Calu3 (cell line): ENCODE measurements around the gene CADM3. TPM values are rescaled to one million over a fixed set of nuclear protein-coding genes. Genes with fewer than 3 reads are reported as not detected.

ENCODE experiments used
- BruUV-seq: library from RNA; stranded (reverse); fragments of 400-500 nt; replicated peaks from 2 replicates; lab custom pipeline; 2021; lab: Mats Ljungman, UMichigan
- CTCF ChIA-PET: fragments of 300-600 bp; sonication (Branson Sonifier 250); formaldehyde crosslinking; loops from one replicate; lab custom pipeline; 2022; ENCODE audit warnings: antibody characterized with exemption; lab: Charles Lee
- DNase-seq: peaks from one replicate; pipeline ENCODE4 v3.0.0; 2022
- H3K27ac Mint-ChIP-seq: one replicate; pipeline ENCODE4 v1.8.0; 2022; ENCODE audit warnings: mixed read lengths; ENCODE audit not compliant: unreplicated experiment
- H3K27me3 Mint-ChIP-seq: one replicate; pipeline ENCODE4 v1.8.0; 2022; ENCODE audit warnings: mixed read lengths; ENCODE audit not compliant: unreplicated experiment
- H3K36me3 Mint-ChIP-seq: one replicate; pipeline ENCODE4 v1.8.0; 2022; ENCODE audit warnings: mild to moderate bottlenecking, moderate library complexity, mixed read lengths; ENCODE audit not compliant: insufficient read depth, unreplicated experiment
- H3K4me1 Mint-ChIP-seq: one replicate; pipeline ENCODE4 v1.8.0; 2022; ENCODE audit warnings: mild to moderate bottlenecking, low read depth, mixed read lengths; ENCODE audit not compliant: unreplicated experiment
- H3K4me3 Mint-ChIP-seq: one replicate; pipeline ENCODE4 v1.8.0; 2022; ENCODE audit warnings: mild to moderate bottlenecking, low read depth, moderate library complexity, mixed read lengths; ENCODE audit not compliant: unreplicated experiment
- H3K9me3 Mint-ChIP-seq: one replicate; pipeline ENCODE4 v1.8.0; 2022; ENCODE audit warnings: low read depth, mixed read lengths; ENCODE audit not compliant: unreplicated experiment
- CTCF ChIP-seq: fragments of 200-600 bp; IDR thresholded peaks from one replicate; pipeline ENCODE4 v1.8.0; 2022; ENCODE audit warnings: antibody characterized with exemption; ENCODE audit not compliant: unreplicated experiment
- intact Hi-C: fragments of 100-400 bp; cut with micrococcal nuclease; formaldehyde crosslinking; loops from one replicate; pipeline ENCODE4 v1.10.0; 2022; ENCODE audit not compliant: unreplicated experiment
- total RNA-seq: library from RNA; stranded (reverse); gene quantifications from 2 replicates; pipeline ENCODE4 v1.2.3, GENCODE V29; 2022

Gene CADM3
- total RNA-seq, 1 experiment from 2014 or later, result not detected

DNA sequence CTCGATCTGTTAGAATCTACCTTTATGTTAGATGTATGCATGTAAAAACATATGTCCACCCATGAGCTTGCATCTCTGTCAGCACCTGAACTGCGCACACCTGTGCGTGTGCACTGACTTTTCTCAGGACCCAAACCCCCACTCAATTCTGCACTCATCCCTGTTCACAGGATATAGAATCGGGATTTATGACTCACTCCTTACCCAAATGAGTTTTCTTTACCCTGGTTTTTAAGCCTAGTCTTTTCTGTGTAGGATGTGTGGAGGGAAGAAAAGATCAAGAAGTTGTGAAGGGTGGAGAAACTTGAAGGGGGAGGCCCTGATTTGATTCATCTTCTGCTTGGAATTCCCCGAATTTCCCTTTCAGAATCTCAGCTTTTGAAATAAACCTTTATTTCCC lies 35.7 kb downstream of the CADM3 start:
- H3K9me3 Mint-ChIP-seq, result no peaks in the 10 kb centered on the region
- no TSS peak for BruUV-seq
- H3K36me3 Mint-ChIP-seq, result no peaks in the 10 kb centered on the region
- no peak for TF ChIP-seq CTCF
- intact Hi-C loops, result no loop called here
- no peak for DNase-seq
- CTCF ChIA-PET, result no interaction called here
- H3K4me3 Mint-ChIP-seq, result no peak overlapping the region
- peaks cover 7% of the 10 kb centered on the region for H3K4me1 Mint-ChIP-seq
- H3K27ac Mint-ChIP-seq, result no peak overlapping the region
- H3K27me3 Mint-ChIP-seq, result peaks cover 99% of the 10 kb centered on the region

GRCh38 chr1:159207774-159208173 lies 36.4 kb downstream of the CADM3 start:
- no peak for DNase-seq
- peaks cover 8% of the 10 kb centered on the region for H3K4me1 Mint-ChIP-seq
- TF ChIP-seq CTCF, result no peak
- CTCF ChIA-PET, result interaction anchor here (0.6 to 1.2 kb wide), 2 partner anchors 12 to 76 kb away, joined by 3 to 9 read pairs; no protein-coding TSS in a partner anchor
- H3K27me3 Mint-ChIP-seq, result peaks cover 99% of the 10 kb centered on the region
- BruUV-seq, result no TSS peak
- no peaks in the 10 kb centered on the region for H3K9me3 Mint-ChIP-seq
- no peaks in the 10 kb centered on the region for H3K36me3 Mint-ChIP-seq
- H3K27ac Mint-ChIP-seq, result no peak overlapping the region
- intact Hi-C loops, result no loop called here
- H3K4me3 Mint-ChIP-seq, result no peak overlapping the region

DNA sequence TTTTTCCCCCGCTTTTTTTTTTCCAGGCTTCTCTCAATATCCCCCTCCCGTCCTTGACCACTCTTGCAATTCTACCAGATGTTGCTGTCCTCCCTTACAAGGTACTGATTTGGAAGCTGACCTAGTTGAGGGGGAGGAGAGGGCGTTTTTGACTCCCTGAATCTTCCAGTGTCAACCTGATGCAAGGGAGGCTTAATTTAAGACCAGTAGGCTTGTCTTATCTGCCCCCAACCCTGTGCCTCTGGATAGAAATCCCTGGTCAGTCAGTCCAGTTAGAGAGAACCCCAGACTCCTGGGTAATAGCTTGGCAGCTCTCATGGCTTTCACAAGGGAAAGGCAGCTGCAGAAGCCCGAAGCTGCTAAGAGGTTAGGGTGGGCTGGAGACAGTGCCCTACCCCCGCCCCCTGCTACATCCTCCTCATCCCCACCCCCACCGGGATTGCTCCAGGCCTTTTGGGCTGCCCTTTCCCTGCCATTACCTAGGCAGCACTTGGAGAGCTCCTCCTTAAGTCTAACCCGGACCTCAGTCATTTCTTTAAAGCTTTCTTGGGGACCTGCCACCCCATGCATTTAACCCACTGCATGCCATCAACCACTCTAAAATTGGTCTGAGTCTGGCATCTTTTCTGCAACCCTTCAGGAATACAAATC lies 36.9 kb downstream of the CADM3 start:
- CTCF ChIA-PET, result interaction anchor here (0.5 to 1.2 kb wide), 4 partner anchors 12 to 76 kb away, joined by 3 to 9 read pairs (median 3); no protein-coding TSS in a partner anchor
- peaks cover 8% of the 10 kb centered on the region for H3K4me1 Mint-ChIP-seq
- no peak overlapping the region for H3K27ac Mint-ChIP-seq
- no TSS peak for BruUV-seq
- DNase-seq, result no peak
- H3K9me3 Mint-ChIP-seq, result no peaks in the 10 kb centered on the region
- peaks cover 99% of the 10 kb centered on the region for H3K27me3 Mint-ChIP-seq
- intact Hi-C loops, result no loop called here
- no peaks in the 10 kb centered on the region for H3K36me3 Mint-ChIP-seq
- no peak overlapping the region for H3K4me3 Mint-ChIP-seq
- TF ChIP-seq CTCF, result no peak

- Mint-ChIP-seq H3K27me3 (peaks cover 99% of the 10 kb centered on the region), H3K27ac (no peak overlapping the region), H3K36me3 (no peaks in the 10 kb centered on the region), H3K4me3 (no peak overlapping the region), H3K9me3 (no peaks in the 10 kb centered on the region), H3K4me1 (peaks cover 8% of the 10 kb centered on the region)
- CTCF ChIA-PET, result interaction anchor here (0.5 to 1.2 kb wide), 3 partner anchors 13 to 61 kb away, joined by 3 read pairs; no protein-coding TSS in a partner anchor
- DNase-seq, result no peak
- BruUV-seq, result no TSS peak
- intact Hi-C loops, result no loop called here
- TF ChIP-seq CTCF, result no peak
Observed at GRCh38 chr1:159209061-159209460, 37.6 kb downstream of the CADM3 start.
